K562 (cell line): ENCODE measurements around the gene BHLHE23. TPM values are rescaled to one million over a fixed set of nuclear protein-coding genes. Genes with fewer than 3 reads are reported as not detected.

Experiments
- ATAC-seq: fragments of 200-7000 bp; cut with Tn5 transposase; 3 replicates; pipeline ENCODE4 v1.9.1; 2020; ENCODE audit warnings: moderate library complexity
- BruUV-seq: library from RNA; stranded (reverse); fragments of 400-500 nt; replicated peaks from 2 replicates; lab custom pipeline; 2021; lab: Mats Ljungman, UMichigan
- CTCF ChIA-PET: fragments of 300-600 bp; formaldehyde crosslinking; extraction: SDS; loops from one replicate; lab custom pipeline; 2021; ENCODE audit warnings: low intra/inter-chr PET ratio; lab: Yijun Ruan, JAX
- POLR2A ChIA-PET: fragments of 300-600, 350-650 bp; sonication (Branson Sonifier 250); formaldehyde crosslinking; extraction: SDS; loops from one replicate; lab custom pipeline; 2021; ENCODE audit warnings: antibody characterized with exemption, inconsistent platforms; lab: Yijun Ruan, JAX
- DNase-seq, 4 experiments: peaks; one replicate each; pipeline versions ENCODE4 v3.0.0 to v3.0.0-alpha.2; 2011 to 2018; ENCODE audit warnings: low spot score in 3 of 4, mixed read lengths in 3 of 4; ENCODE audit errors: extremely low read depth in 1 of 4
- FAIRE-seq: peaks from 2 replicates; lab custom pipeline; 2011; peaks lifted over from hg19 to GRCh38; lab: Jason Lieb, UNC
- H2AFZ ChIP-seq: 2 replicates; pipeline ENCODE4 v1.6.0; 2011; ENCODE audit warnings: low read depth, low read length, control low read depth, inconsistent platforms
- H3K27ac ChIP-seq: fragments of 200-600 bp; 3 replicates; pipeline ENCODE4 v1.8.0; 2011; ENCODE audit warnings: low read depth, mild to moderate bottlenecking, control low read depth, inconsistent platforms, low read length, moderate library complexity, mixed read lengths; ENCODE audit errors: extremely low read depth
- H3K27me3 ChIP-seq, 2 experiments: fragments of 300-600 bp in 1 of 2; 2 replicates in 1 of 2; 3 replicates in 1 of 2; pipeline versions ENCODE4 v1.6.0 to v1.8.0; 2011; ENCODE audit warnings: inconsistent platforms in 2 of 2, low read length in 2 of 2, mild to moderate bottlenecking in 1 of 2, mixed read lengths in 1 of 2, moderate library complexity in 1 of 2; ENCODE audit not compliant: control insufficient read depth in 2 of 2, insufficient read depth in 2 of 2
- H3K36me3 ChIP-seq: fragments of 300-600 bp; 3 replicates; pipeline ENCODE4 v1.8.0; 2011; ENCODE audit warnings: mild to moderate bottlenecking, low read length, inconsistent platforms; ENCODE audit not compliant: control insufficient read depth, insufficient read depth
- H3K4me1 ChIP-seq, 2 experiments: fragments of 200-600 bp in 1 of 2; replicated peaks in 1 of 2; 2 replicates in 1 of 2; 3 replicates in 1 of 2; pipeline versions ENCODE4 v1.5.1 to v1.8.0; 2011; ENCODE audit warnings: inconsistent platforms in 2 of 2, low read length in 2 of 2, mild to moderate bottlenecking in 1 of 2, mixed read lengths in 1 of 2, moderate library complexity in 1 of 2; ENCODE audit not compliant: control insufficient read depth in 2 of 2, insufficient read depth in 2 of 2
- H3K4me2 ChIP-seq: 2 replicates; pipeline ENCODE4 v1.6.1; 2011; ENCODE audit warnings: low read length, control low read depth, inconsistent platforms, mixed read lengths; ENCODE audit not compliant: insufficient read depth
- H3K4me3 ChIP-seq: fragments of 200-600 bp; sonication (generic), shearing (Covaris generic); 2 replicates; pipeline ENCODE4 v1.5.1; 2016; ENCODE audit warnings: control low read depth, inconsistent platforms
- H3K79me2 ChIP-seq: fragments of 200-600 bp; 3 replicates; pipeline ENCODE4 v1.8.0; 2011; ENCODE audit warnings: low read length, inconsistent platforms; ENCODE audit not compliant: control insufficient read depth, insufficient read depth
- H3K9ac ChIP-seq, 2 experiments: 2 replicates each; pipeline versions ENCODE4 v1.6.0 to v1.6.1; 2011; ENCODE audit warnings: low read depth in 2 of 2, low read length in 2 of 2, control low read depth in 1 of 2, inconsistent platforms in 1 of 2, mild to moderate bottlenecking in 1 of 2, mixed read lengths in 1 of 2; ENCODE audit not compliant: insufficient read depth in 1 of 2
- H3K9me1 ChIP-seq: one replicate; pipeline ENCODE4 v1.6.0; 2011; ENCODE audit warnings: inconsistent platforms, mild to moderate bottlenecking, low read length, moderate library complexity; ENCODE audit not compliant: control insufficient read depth, insufficient read depth
- H3K9me3 ChIP-seq: replicated peaks from 2 replicates; pipeline ENCODE4 v1.5.1; 2011; ENCODE audit warnings: low read depth, low read length, inconsistent platforms; ENCODE audit not compliant: control insufficient read depth, insufficient read depth
- H4K20me1 ChIP-seq: replicated peaks from 2 replicates; pipeline ENCODE4 v1.6.1; 2011; ENCODE audit warnings: low read length, inconsistent platforms, mixed read lengths; ENCODE audit not compliant: control insufficient read depth, insufficient read depth
- CHD2 ChIP-seq: IDR thresholded peaks from 2 replicates; pipeline ENCODE4 v1.6.1; 2011; ENCODE audit warnings: low read depth, low read length
- GABPB2 ChIP-seq: fragments of 250-450 bp; sonication (Bioruptor Pico); conservative IDR thresholded peaks from 2 replicates; pipeline ENCODE4 v1.5.1; 2021; ENCODE audit warnings: mild to moderate bottlenecking
- MCM2 ChIP-seq: fragments of 450-650 bp; IDR thresholded peaks from 2 replicates; pipeline ENCODE4 v1.6.1; 2017; ENCODE audit warnings: low read depth, mild to moderate bottlenecking
- SPI1 ChIP-seq: IDR thresholded peaks from 2 replicates; pipeline ENCODE4 v1.6.1; 2011; ENCODE audit warnings: low read depth, low read length, control low read depth, borderline replicate concordance
- ZNF324 ChIP-seq: fragments of 250-450 bp; sonication (Bioruptor Pico); IDR thresholded peaks from 2 replicates; pipeline ENCODE4 v1.4.0; 2020; ENCODE audit warnings: mild to moderate bottlenecking
- WGBS: fragments of 100-300 bp; shearing (Covaris generic); methylation state at CpG from one replicate; pipeline ENCODE4 v1.1.6; 2016; ENCODE audit warnings: low coverage, mixed read lengths; ENCODE audit not compliant: insufficient coverage; ENCODE audit errors: missing lambda C conversion rate; 5-methylcytosine and 5-hydroxymethylcytosine counted together
- in situ Hi-C: fragments of 300-500 bp; cut with MboI; formaldehyde crosslinking; loops from 4 replicates; pipeline ENCODE4 v1.15.0; 2018; ENCODE audit warnings: inconsistent platforms, mixed read lengths
- intact Hi-C: fragments of 100-400 bp; cut with micrococcal nuclease; formaldehyde crosslinking; loops from 2 replicates; pipeline ENCODE4 v1.14.2; 2022
- polyA plus RNA-seq, 8 experiments: library from polyadenylated mRNA; depleted of rRNA in 4 of 8; stranded (reverse) in 5 of 8; unstranded in 3 of 8; fragments of >200 nt; fragmentation: Nextera tagmentation in 2 of 8; fragmentation: Illumina TruSeq in 1 of 8; extraction: Ambion mirVana in 2 of 8; extraction: Trizol in 1 of 8; gene quantifications; 2 replicates each; pipeline versions ENCODE4 v1.2.1 to v1.2.3, GENCODE V29; 2011 to 2014; ENCODE audit warnings: inconsistent platforms in 1 of 8, missing spikeins in 1 of 8
- total RNA-seq, 7 experiments: library from RNA; depleted of rRNA in 6 of 7; stranded (reverse); fragments of >200 nt in 6 of 7; fragmentation: Illumina TruSeq in 2 of 7; extraction: Trizol in 2 of 7; gene quantifications; 2 replicates each; pipeline versions ENCODE4 v1.2.1 to v1.2.3, GENCODE V29; 2011 to 2021; ENCODE audit warnings: low replicate concordance in 1 of 7
- TF ChIP-seq, protein P1 (sequence below): fragments of 250-450 bp; sonication (Bioruptor Pico); IDR thresholded peaks from 2 replicates; pipeline ENCODE4 v1.9.0; 2021; ENCODE audit warnings: mild to moderate bottlenecking

BHLHE23 gene
- total and polyA plus RNA-seq, 9 of the 15 experiments (the other 6 are each of a cell fraction or from before 2014, with no cell fraction given), result not detected

DNA sequence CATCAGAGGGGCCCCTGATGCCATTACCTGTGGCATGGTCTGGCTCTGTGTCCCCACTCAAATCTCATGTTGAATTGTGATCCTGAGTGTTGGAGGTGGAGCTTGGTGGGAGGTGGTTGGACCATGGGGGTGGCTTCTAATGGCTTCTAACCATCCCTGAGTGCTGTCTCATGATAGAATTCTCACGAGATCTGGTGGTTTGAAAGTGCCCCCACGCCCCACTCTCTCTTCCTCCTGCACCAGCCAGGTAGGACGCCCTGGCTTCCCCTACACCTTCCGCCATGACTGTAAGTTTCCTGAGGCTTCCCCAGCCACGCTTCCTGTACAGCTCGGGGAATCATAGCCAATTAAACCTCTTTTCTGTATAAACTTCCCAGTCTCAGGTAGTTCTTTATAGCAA lies 14.9 kb downstream of the BHLHE23 start:
- intact Hi-C loops, result no loop called here
- Histone ChIP-seq H2AFZ (no peak overlapping the region), H3K9ac (no peak overlapping the region), H3K79me2 (no peaks in the 10 kb centered on the region), H3K4me2 (no peak overlapping the region), H4K20me1 (peaks cover 7% of the 10 kb centered on the region), H3K27ac (no peak overlapping the region), H3K9me1 (no peaks in the 10 kb centered on the region), H3K36me3 (no peaks in the 10 kb centered on the region), H3K4me3 (no peak overlapping the region), H3K9me3 (no peaks in the 10 kb centered on the region), H3K27me3 (peaks cover 58 to 84% of the 10 kb centered on the region in 2 experiments), H3K4me1 (peaks cover 0 to 16% of the 10 kb centered on the region in 2 experiments; a peak in 2 of 5 replicates)
- peak; percentile 45; the same call in 1 of the 2 replicates for TF ChIP-seq CHD2
- TF ChIP-seq MCM2, result no peak
- no TSS peak for BruUV-seq
- FAIRE-seq, result peak; percentile 6
- no peak for ATAC-seq
- ChIA-PET POLR2A (interaction anchor here (0.6 kb wide), 1 partner anchor 529 kb away, joined by 3 read pairs; no protein-coding TSS in a partner anchor), CTCF (no interaction called here)
- in situ Hi-C loops, result no loop called here
- 2% methylated on average over 6 of the region's 6 CpGs for WGBS
- DNase-seq, result no peak

DNA sequence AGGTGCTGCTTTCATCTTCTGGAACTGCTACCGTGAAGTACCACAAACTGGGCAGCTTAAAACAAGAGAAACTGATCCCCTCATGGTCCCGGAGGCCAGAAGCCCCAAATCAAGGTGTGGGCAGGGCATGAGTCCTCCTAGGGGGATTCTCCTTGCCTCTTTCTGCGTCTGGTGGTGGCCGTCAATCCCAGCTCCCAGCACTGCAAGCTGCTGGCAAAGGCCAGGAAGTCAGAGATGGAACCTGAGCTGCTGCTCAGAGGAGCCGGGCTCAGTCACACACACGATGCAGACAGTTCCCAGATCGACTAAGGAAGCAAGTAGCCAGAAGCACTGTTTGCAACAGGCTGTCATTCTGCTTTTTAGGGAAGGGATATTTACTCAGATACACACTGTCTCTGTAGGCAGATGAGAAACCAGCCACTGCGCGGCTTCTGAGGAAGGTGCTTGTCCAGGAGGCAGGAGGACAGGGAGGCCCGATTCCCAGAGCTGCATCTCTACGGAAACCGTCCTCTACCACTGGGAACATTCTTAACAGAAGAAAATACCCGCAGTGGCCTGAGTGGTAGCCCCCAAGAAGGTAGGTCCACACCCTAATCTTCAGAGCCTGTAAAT lies 15.5 kb downstream of the BHLHE23 start:
- no peaks in the 10 kb centered on the region for H3K9me3 ChIP-seq
- BruUV-seq, result no TSS peak
- FAIRE-seq (peak; percentile 6), DNase-seq (no peak), ATAC-seq (no peak)
- peaks cover 7% of the 10 kb centered on the region for H4K20me1 ChIP-seq
- no peak overlapping the region for H2AFZ ChIP-seq
- H3K4me1 ChIP-seq, result peaks cover 0 to 16% of the 10 kb centered on the region in 2 experiments; a peak in 2 of 5 replicates
- no peaks in the 10 kb centered on the region for H3K9me1 ChIP-seq
- H3K36me3 ChIP-seq, result no peaks in the 10 kb centered on the region
- in situ Hi-C loops, result no loop called here
- 11% methylated on average over 13 of the region's 13 CpGs for WGBS
- POLR2A ChIA-PET, result interaction anchor here (0.6 kb wide), 1 partner anchor 530 kb away, joined by 3 read pairs; no protein-coding TSS in a partner anchor
- CTCF ChIA-PET, result no interaction called here
- no peaks in the 10 kb centered on the region for H3K79me2 ChIP-seq
- H3K4me2 ChIP-seq, result no peak overlapping the region
- H3K4me3 ChIP-seq, result no peak overlapping the region
- no peak overlapping the region for H3K27ac ChIP-seq
- H3K27me3 ChIP-seq, result peaks cover 56 to 82% of the 10 kb centered on the region in 2 experiments
- intact Hi-C loops, result no loop called here
- H3K9ac ChIP-seq, result no peak overlapping the region
- TF ChIP-seq ZNF324 (CRISPR knock-in tag) (no peak), GABPB2 (CRISPR knock-in tag) (no peak), SPI1 (no peak)
- TF ChIP-seq, protein P1, sequence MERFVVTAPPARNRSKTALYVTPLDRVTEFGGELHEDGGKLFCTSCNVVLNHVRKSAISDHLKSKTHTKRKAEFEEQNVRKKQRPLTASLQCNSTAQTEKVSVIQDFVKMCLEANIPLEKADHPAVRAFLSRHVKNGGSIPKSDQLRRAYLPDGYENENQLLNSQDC (CRISPR knock-in tag), result no peak
